Fibroblast of peridontal ligament (primary cell): ENCODE data around the gene MICU1.
"Not testable (repeated sequence)": the region's sequence is repeated elsewhere in the genome, so short reads cannot be mapped to it uniquely, and the experiment has no call there.

ENCODE experiments used
- DNase-seq: peaks from one replicate; pipeline ENCODE4 v3.0.0-alpha.2; 2010; ENCODE audit errors: extremely low read depth

The MICU1 gene

GRCh38 chr10:72346117-72346516 is 279.8 kb downstream of the MICU1 start:
- DNase-seq = not testable (repeated sequence)

GRCh38 chr10:72344932-72345331 is 280.9 kb downstream of the MICU1 start:
- no peak for DNase-seq

- DNase-seq = no peak
Observed at GRCh38 chr10:72342911-72343310, 283.0 kb downstream of the MICU1 start.

- peak; percentile 40 for DNase-seq
Observed at GRCh38 chr10:72340510-72341261, 285.2 kb downstream of the MICU1 start.

GRCh38 chr10:72338180-72338579 is 287.7 kb downstream of the MICU1 start:
- DNase-seq = no peak

GRCh38 chr10:72337722-72338121 is 288.2 kb downstream of the MICU1 start:
- no peak for DNase-seq

GRCh38 chr10:72337039-72337629 is 288.7 kb downstream of the MICU1 start:
- DNase-seq = peak; percentile 70

- DNase-seq = peak; percentile 16
Observed at GRCh38 chr10:72336259-72337038, 289.4 kb downstream of the MICU1 start.

GRCh38 chr10:72335394-72336258 is 290.3 kb downstream of the MICU1 start:
- peak; percentile 70 for DNase-seq

GRCh38 chr10:72334825-72335393 is 291.0 kb downstream of the MICU1 start:
- DNase-seq = peak; percentile 82

GRCh38 chr10:72334196-72334824 is 291.6 kb downstream of the MICU1 start:
- DNase-seq = peak; percentile 39

GRCh38 chr10:72333112-72334015 is 292.5 kb downstream of the MICU1 start:
- DNase-seq = no peak

- no peak for DNase-seq
Observed at GRCh38 chr10:72332423-72333111, 293.3 kb downstream of the MICU1 start.

GRCh38 chr10:72331575-72332422 is 294.1 kb downstream of the MICU1 start:
- DNase-seq = peak; percentile 63

GRCh38 chr10:72330069-72330426 is 295.8 kb downstream of the MICU1 start:
- DNase-seq = no peak

GRCh38 chr10:72329290-72330068 is 296.4 kb downstream of the MICU1 start:
- DNase-seq = no peak

- DNase-seq = no peak
Observed at GRCh38 chr10:72328829-72329204, 297.1 kb downstream of the MICU1 start.
